GM20000 (cell line): ENCODE data around the gene CSMD2.

Experiments used
- DNase-seq: peaks from one replicate; pipeline ENCODE4 v3.0.0; 2012; ENCODE audit warnings: low spot score
- TF ChIP-seq, protein P1 (sequence below): IDR thresholded peaks from 2 replicates; pipeline ENCODE4 v1.5.1; 2012; ENCODE audit warnings: mild to moderate bottlenecking, control low read depth; ENCODE audit errors: extremely low read depth, missing control alignments

The CSMD2 gene

GRCh38 chr1:33753087-33753856 lies 411.8 kb downstream of the CSMD2 start:
- TF ChIP-seq, protein P1, sequence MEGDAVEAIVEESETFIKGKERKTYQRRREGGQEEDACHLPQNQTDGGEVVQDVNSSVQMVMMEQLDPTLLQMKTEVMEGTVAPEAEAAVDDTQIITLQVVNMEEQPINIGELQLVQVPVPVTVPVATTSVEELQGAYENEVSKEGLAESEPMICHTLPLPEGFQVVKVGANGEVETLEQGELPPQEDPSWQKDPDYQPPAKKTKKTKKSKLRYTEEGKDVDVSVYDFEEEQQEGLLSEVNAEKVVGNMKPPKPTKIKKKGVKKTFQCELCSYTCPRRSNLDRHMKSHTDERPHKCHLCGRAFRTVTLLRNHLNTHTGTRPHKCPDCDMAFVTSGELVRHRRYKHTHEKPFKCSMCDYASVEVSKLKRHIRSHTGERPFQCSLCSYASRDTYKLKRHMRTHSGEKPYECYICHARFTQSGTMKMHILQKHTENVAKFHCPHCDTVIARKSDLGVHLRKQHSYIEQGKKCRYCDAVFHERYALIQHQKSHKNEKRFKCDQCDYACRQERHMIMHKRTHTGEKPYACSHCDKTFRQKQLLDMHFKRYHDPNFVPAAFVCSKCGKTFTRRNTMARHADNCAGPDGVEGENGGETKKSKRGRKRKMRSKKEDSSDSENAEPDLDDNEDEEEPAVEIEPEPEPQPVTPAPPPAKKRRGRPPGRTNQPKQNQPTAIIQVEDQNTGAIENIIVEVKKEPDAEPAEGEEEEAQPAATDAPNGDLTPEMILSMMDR = no peak
- DNase-seq = no peak

- no peak for DNase-seq
- TF ChIP-seq, protein P1 = no peak
These were observed 419.1 kb downstream of the CSMD2 start for GRCh38 chr1:33745942-33746341.

- TF ChIP-seq, protein P1 = no peak
- DNase-seq = no peak
These were observed 421.6 kb downstream of the CSMD2 start for GRCh38 chr1:33743221-33743998.

GRCh38 chr1:33742663-33743062 lies 422.4 kb downstream of the CSMD2 start:
- TF ChIP-seq, protein P1 = no peak
- DNase-seq = no peak

DNA sequence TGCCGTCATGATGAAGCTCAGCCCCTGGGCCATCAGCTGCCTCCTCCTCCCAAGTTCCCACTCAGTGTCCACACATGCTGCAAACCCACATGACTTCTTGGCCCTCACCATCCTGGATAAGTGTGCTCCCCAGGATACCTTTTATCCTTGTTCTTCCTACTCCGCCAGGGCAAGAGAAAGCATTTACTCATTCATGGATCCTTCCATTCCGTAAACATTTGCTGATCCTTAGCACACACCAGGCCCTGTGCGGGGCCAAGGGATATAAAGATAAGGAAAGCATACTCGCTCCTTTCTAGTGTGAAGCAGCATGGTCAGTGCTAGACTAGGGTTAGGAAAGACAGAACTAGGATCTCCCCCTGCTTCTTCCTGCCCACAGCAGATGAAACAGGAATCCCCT lies 423.3 kb downstream of the CSMD2 start:
- TF ChIP-seq, protein P1 = no peak
- DNase-seq = no peak

DNA sequence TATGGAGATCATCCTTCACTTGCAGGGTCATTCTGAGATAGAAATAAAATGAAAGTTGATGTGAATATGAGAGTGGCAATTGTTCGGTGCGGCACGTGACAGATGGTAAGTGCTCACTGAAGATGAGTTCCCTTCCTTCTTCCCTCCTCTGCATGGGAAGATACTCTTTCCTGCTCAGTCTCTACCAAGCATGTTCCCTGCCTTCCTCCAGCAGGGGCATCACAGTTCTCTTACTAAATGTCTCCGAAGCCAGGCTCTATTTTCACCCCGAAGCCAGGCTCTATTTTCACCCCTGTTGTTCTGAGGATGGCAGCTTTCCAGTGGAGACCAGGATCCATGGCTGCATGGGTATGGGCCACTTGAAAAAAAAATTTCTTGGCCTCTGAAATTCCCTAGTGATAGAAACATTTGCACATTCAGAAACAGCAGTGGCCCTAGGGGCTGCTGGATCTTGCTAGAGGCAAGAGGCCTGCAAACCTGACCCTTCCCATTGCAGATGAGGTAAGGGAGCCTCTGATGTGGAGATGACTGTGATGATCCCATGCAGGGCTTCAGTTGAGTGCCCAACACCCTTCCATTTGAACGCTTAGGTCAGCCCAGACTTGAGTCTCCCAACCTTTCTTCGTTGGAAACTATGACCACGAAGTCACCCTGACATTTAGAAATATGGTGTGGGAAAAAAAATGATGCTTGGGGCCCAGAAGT lies 424.8 kb downstream of the CSMD2 start:
- DNase-seq = no peak
- TF ChIP-seq, protein P1 = no peak

GRCh38 chr1:33738976-33739375 lies 426.1 kb downstream of the CSMD2 start:
- no peak for DNase-seq
- TF ChIP-seq, protein P1 = no peak
